ENCODE data around the gene EPC1. TPM values are rescaled to one million over a fixed set of nuclear protein-coding genes. Genes with fewer than 3 reads are reported as not detected.

The EPC1 gene
- total and polyA plus RNA-seq, 2 of the 8 experiments (the other 6 are each of a cell fraction or from before 2014, with no cell fraction given) = 23.7 to 42.3 TPM

DNA sequence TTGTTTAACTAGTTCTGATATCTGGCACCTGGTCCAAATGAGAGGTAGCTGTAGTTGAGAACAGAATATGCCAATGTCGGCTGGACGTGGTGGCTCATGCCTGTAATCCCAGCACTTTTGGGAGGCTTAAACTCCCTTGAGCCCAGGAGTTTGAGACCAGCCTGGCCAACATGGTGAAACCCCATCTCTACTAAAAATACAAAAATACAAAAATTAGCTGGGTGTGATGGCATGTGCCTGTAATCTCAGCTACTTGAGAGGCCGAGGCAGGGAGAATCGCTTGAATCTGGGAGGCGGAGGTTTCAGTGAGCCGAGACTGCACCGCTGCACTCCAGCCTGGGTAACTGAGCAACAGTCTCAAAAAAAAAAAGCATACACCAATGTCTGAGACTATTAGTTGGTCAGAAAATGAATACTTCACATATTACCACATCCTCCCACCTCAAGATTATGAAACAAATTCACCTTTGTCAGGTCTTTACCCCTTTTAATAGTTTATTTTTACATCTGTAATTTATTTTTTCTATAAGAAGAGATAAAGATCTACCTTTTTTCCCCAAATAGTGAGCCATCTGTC is 38.8 kb downstream of the EPC1 start:
- H3K27me3 ChIP-seq (replicated peaks in 1 of 4; ENCODE audit: control insufficient read depth in 3 of 4, extremely low read depth in 1 of 4, insufficient read depth in 3 of 4, low read length in 3 of 4) = no peaks in the 10 kb centered on the region
- no peak overlapping the region for H4K5ac ChIP-seq (ENCODE audit: insufficient read length, low read depth, low read length)
- no peak overlapping the region for H3K4me2 ChIP-seq (ENCODE audit: insufficient read depth in 1 of 2, low read depth in 2 of 2, low read length in 2 of 2)
- no peak overlapping the region for H3K4ac ChIP-seq (replicated peaks; ENCODE audit: insufficient read length, low read depth, low read length)
- H3K9ac ChIP-seq (replicated peaks in 1 of 4; ENCODE audit: extremely low read depth in 1 of 4, low read depth in 3 of 4, low read length in 3 of 4) = no peak overlapping the region
- ChIA-PET POLR2A (ENCODE audit: partially characterized antibody) (no interaction called here), CTCF (ENCODE audit: partially characterized antibody) (interaction anchor here (0.7 to 0.8 kb wide), 2 partner anchors 13 to 67 kb away, joined by 3 read pairs; no protein-coding TSS in a partner anchor)
- no peak overlapping the region for H3K14ac ChIP-seq (ENCODE audit: insufficient read length)
- no peak overlapping the region for H2BK15ac ChIP-seq (ENCODE audit: low read length)
- peak overlapping the region; percentile 16; the same call in 1 of the 2 replicates for H4K8ac ChIP-seq (ENCODE audit: extremely low read depth, insufficient read depth, low read length)
- peaks cover 0 to 89% of the 10 kb centered on the region in 2 experiments; a peak in 3 of 4 replicates for H3K79me2 ChIP-seq (ENCODE audit: control insufficient read depth in 1 of 2, insufficient read depth in 2 of 2, low read length in 2 of 2)
- H3K36me3 ChIP-seq (ENCODE audit: control insufficient read depth in 2 of 4, insufficient read depth in 4 of 4, low read length in 3 of 4) = peaks cover 0 to 21% (median 10%) of the 10 kb centered on the region in 4 experiments; a peak in 6 of 8 replicates
- no peak overlapping the region for H4K91ac ChIP-seq (replicated peaks; ENCODE audit: insufficient read length, low read length)
- H2BK5ac ChIP-seq (ENCODE audit: low read depth, low read length) = no peak overlapping the region
- no peak overlapping the region for H2BK20ac ChIP-seq (ENCODE audit: low read length)
- H4K20me1 ChIP-seq (replicated peaks in 1 of 2; ENCODE audit: control insufficient read depth in 1 of 2, insufficient read depth in 2 of 2, low read length in 2 of 2) = peaks cover 3 to 5% of the 10 kb centered on the region in 2 experiments
- no peaks in the 10 kb centered on the region; the same call in 1 of the 2 replicates for H3K79me1 ChIP-seq (ENCODE audit: low read depth, low read length)
- H3K9me3 ChIP-seq (ENCODE audit: insufficient read depth in 2 of 2, low read depth in 1 of 2, low read length in 1 of 2) = no peaks in the 10 kb centered on the region
- 90% methylated on average over 7 of the region's 7 CpGs; no CpG with 5 or more reads in 1 of the 2 experiments for WGBS, 2 experiments (ENCODE audit: extremely low coverage in 1 of 2, insufficient coverage in 1 of 2, insufficient read length in 1 of 2, insufficient replicate concordance in 2 of 2, low coverage in 1 of 2, low lambda C conversion rate in 2 of 2, missing lambda C conversion rate in 1 of 2)
- no peak overlapping the region for H3K18ac ChIP-seq (ENCODE audit: extremely low read depth, low read length)
- H3K56ac ChIP-seq (replicated peaks; ENCODE audit: insufficient read length, low read depth, low read length) = no peak overlapping the region
- H2BK120ac ChIP-seq (replicated peaks; ENCODE audit: low read depth, low read length) = no peak overlapping the region
- no peak overlapping the region for H3K4me3 ChIP-seq (ENCODE audit: extremely low read depth in 1 of 4, insufficient read depth in 2 of 4, low read depth in 3 of 4, low read length in 4 of 4)
- FAIRE-seq = no peak
- H3K27ac ChIP-seq (ENCODE audit: low read depth, low read length) = no peak overlapping the region
- DNase-seq (ENCODE audit: low read depth in 1 of 2, low spot score in 2 of 2) = no peak
- H3K4me1 ChIP-seq (replicated peaks in 1 of 4; ENCODE audit: control insufficient read depth in 3 of 4, insufficient read depth in 4 of 4, low read length in 3 of 4) = no peaks in the 10 kb centered on the region
- H2AK5ac ChIP-seq (ENCODE audit: low read depth, low read length) = no peak overlapping the region
- no peaks in the 10 kb centered on the region for H3K23me2 ChIP-seq (ENCODE audit: low read depth, low read length)
- H2BK12ac ChIP-seq (ENCODE audit: low read depth, low read length) = no peak overlapping the region
- H2AFZ ChIP-seq (ENCODE audit: low read length) = no peak overlapping the region
- no peak overlapping the region for H3K23ac ChIP-seq (ENCODE audit: insufficient read length)
- TF ChIP-seq MAFK (IDR thresholded peaks at IDR 0.05; ENCODE audit: low read depth, low read length) = no peak
- TF ChIP-seq YY1 (IDR thresholded peaks at IDR 0.05; ENCODE audit: low read depth, low read length) = no peak
- TF ChIP-seq HDAC6 (IDR thresholded peaks at IDR 0.05; ENCODE audit: low read depth, low read length) = no peak
- no peak for TF ChIP-seq ASH2L (IDR thresholded peaks at IDR 0.05; ENCODE audit: low read length)
- no peak for TF ChIP-seq SP1 (IDR thresholded peaks at IDR 0.05; ENCODE audit: low read depth, low read length)
- no peak for TF ChIP-seq JUN (IDR thresholded peaks at IDR 0.05; ENCODE audit: low read depth, low read length)
- TF ChIP-seq GTF2F1 (IDR thresholded peaks at IDR 0.05; ENCODE audit: borderline replicate concordance, low read depth, low read length) = no peak
- TF ChIP-seq RAD21 (IDR thresholded peaks at IDR 0.05 in 1 of 2, conservative IDR thresholded peaks at IDR 0.05 in 1 of 2; ENCODE audit: low read depth in 2 of 2, low read length in 2 of 2) = no peak
- no peak for TF ChIP-seq KDM1A (IDR thresholded peaks at IDR 0.05; ENCODE audit: borderline replicate concordance, low read length)

Measured in H1 (cell line).